Neuronal stem cell (in vitro differentiated cells): ENCODE measurements around the gene GPR89B.

Source experiments
- DNase-seq: peaks from one replicate; pipeline ENCODE4 v3.0.0-alpha.2; 2013; ENCODE audit warnings: low spot score
- H2AFZ ChIP-seq: one replicate; pipeline ENCODE4 v1.6.1; 2013; ENCODE audit warnings: mild to moderate bottlenecking, low read length, inconsistent platforms
- H2AK5ac ChIP-seq: 2 replicates; pipeline ENCODE4 v1.6.1; 2013; ENCODE audit warnings: low read depth, mild to moderate bottlenecking, inconsistent platforms, low read length, moderate library complexity, mixed read lengths
- H2BK120ac ChIP-seq: 2 replicates; pipeline ENCODE4 v1.6.1; 2013; ENCODE audit warnings: low read depth, mild to moderate bottlenecking, inconsistent platforms, low read length, moderate library complexity, mixed read lengths
- H2BK12ac ChIP-seq: one replicate; pipeline ENCODE4 v1.6.1; 2013; ENCODE audit warnings: low read length, inconsistent platforms
- H2BK15ac ChIP-seq: 2 replicates; pipeline ENCODE4 v1.6.1; 2013; ENCODE audit warnings: mild to moderate bottlenecking, low read length, inconsistent platforms, mixed read lengths
- H2BK5ac ChIP-seq: one replicate; pipeline ENCODE4 v1.6.1; 2013; ENCODE audit warnings: inconsistent platforms, mild to moderate bottlenecking, low read length, moderate library complexity
- H3K14ac ChIP-seq: one replicate; pipeline ENCODE4 v1.6.1; 2013; ENCODE audit warnings: low read length, inconsistent platforms
- H3K18ac ChIP-seq: 2 replicates; pipeline ENCODE4 v1.6.1; 2013; ENCODE audit warnings: low read length, inconsistent platforms
- H3K23ac ChIP-seq: 2 replicates; pipeline ENCODE4 v1.6.1; 2013; ENCODE audit warnings: low read depth, mild to moderate bottlenecking, mixed read lengths, low read length, inconsistent platforms; ENCODE audit not compliant: poor library complexity
- H3K27ac ChIP-seq: replicated peaks from 3 replicates; pipeline ENCODE4 v1.5.1; 2013; ENCODE audit warnings: low read length, inconsistent platforms
- H3K27me3 ChIP-seq, 3 experiments: 2 replicates each; pipeline ENCODE4 v1.6.1; 2013; ENCODE audit warnings: low read length in 3 of 3, mild to moderate bottlenecking in 2 of 3, inconsistent platforms in 1 of 3, low read depth in 1 of 3, mixed read lengths in 1 of 3, moderate library complexity in 1 of 3; ENCODE audit not compliant: control insufficient read depth in 3 of 3, insufficient read depth in 3 of 3
- H3K36me3 ChIP-seq, 2 donors: replicated peaks in 1 of 2; 2 replicates each; pipeline ENCODE4 v1.6.1; 2013; ENCODE audit warnings: low read length in 2 of 2; ENCODE audit not compliant: control insufficient read depth in 2 of 2, insufficient read depth in 2 of 2
- H3K4ac ChIP-seq: 2 replicates; pipeline ENCODE4 v1.6.1; 2013; ENCODE audit warnings: inconsistent platforms, mild to moderate bottlenecking, low read length, moderate library complexity
- H3K4me1 ChIP-seq, 2 donors: 1 replicate in 1 of 2; 2 replicates in 1 of 2; pipeline ENCODE4 v1.6.1; 2013; ENCODE audit warnings: low read length in 2 of 2, low read depth in 1 of 2; ENCODE audit not compliant: control insufficient read depth in 2 of 2, insufficient read depth in 1 of 2
- H3K4me2 ChIP-seq: one replicate; pipeline ENCODE4 v1.6.1; 2013; ENCODE audit warnings: mild to moderate bottlenecking, low read length, inconsistent platforms; ENCODE audit not compliant: insufficient read depth, poor library complexity, severe bottlenecking
- H3K4me3 ChIP-seq, 2 donors: 2 replicates each; pipeline ENCODE4 v1.5.1; 2013; ENCODE audit warnings: low read length in 2 of 2, mild to moderate bottlenecking in 2 of 2, inconsistent platforms in 1 of 2, moderate library complexity in 1 of 2
- H3K79me1 ChIP-seq: one replicate; pipeline ENCODE4 v1.6.1; 2013; ENCODE audit warnings: low read depth, mild to moderate bottlenecking, inconsistent platforms, low read length, moderate library complexity
- H3K9ac ChIP-seq: one replicate; pipeline ENCODE4 v1.6.1; 2013; ENCODE audit warnings: mild to moderate bottlenecking, low read depth, low read length, inconsistent platforms; ENCODE audit not compliant: poor library complexity
- H3K9me3 ChIP-seq, 2 donors: replicated peaks in 1 of 2; 2 replicates each; pipeline versions ENCODE3 to v1.6.1; 2013; ENCODE audit warnings: low read length in 2 of 2, mild to moderate bottlenecking in 2 of 2, inconsistent platforms in 1 of 2, low read depth in 1 of 2, mixed read lengths in 1 of 2, moderate library complexity in 1 of 2; ENCODE audit not compliant: control insufficient read depth in 2 of 2, insufficient read depth in 1 of 2
- H4K8ac ChIP-seq: one replicate; pipeline ENCODE4 v1.6.1; 2013; ENCODE audit warnings: low read depth, mild to moderate bottlenecking, inconsistent platforms, low read length, moderate library complexity
- H4K91ac ChIP-seq: one replicate; pipeline ENCODE4 v1.6.1; 2013; ENCODE audit warnings: low read length, low read depth, mild to moderate bottlenecking, inconsistent platforms; ENCODE audit not compliant: poor library complexity
- WGBS, 2 donors: extraction: QIAGEN DNeasy Blood & Tissue Kit; methylation state at CpG; one replicate each; pipeline ENCODE4 v1.1.7; 2013; ENCODE audit warnings: missing lambda C conversion rate in 2 of 2, mixed read lengths in 1 of 2; ENCODE audit not compliant: insufficient read length in 2 of 2, insufficient replicate concordance in 1 of 2; ENCODE audit errors: extremely low coverage in 2 of 2; 5-methylcytosine and 5-hydroxymethylcytosine counted together

The GPR89B gene

GRCh38 chr1:147897029-147897752, 31.0 kb upstream of the GPR89B start:
- Histone ChIP-seq H3K18ac (peak overlapping the region; percentile 33), H2AFZ (no peak overlapping the region), H3K27ac (peak overlapping the region; percentile 27), H2AK5ac (no peak overlapping the region), H3K79me1 (no peaks in the 10 kb centered on the region), H3K9ac (no peak overlapping the region), H2BK15ac (no peak overlapping the region), H3K4ac (no peak overlapping the region), H3K9me3 (no peaks in the 10 kb centered on the region), H2BK12ac (peak overlapping the region; percentile 14), H4K91ac (no peak overlapping the region), H3K4me2 (no peak overlapping the region), H3K23ac (no peak overlapping the region), H3K14ac (no peak overlapping the region), H4K8ac (no peak overlapping the region), H3K4me1 (peaks cover 15 to 17% of the 10 kb centered on the region in 2 donors), H3K4me3 (no peak overlapping the region), H2BK120ac (no peak overlapping the region), H3K36me3 (no peaks in the 10 kb centered on the region), H3K27me3 (peaks cover 0 to 11% (median 3%) of the 10 kb centered on the region in 3 experiments), H2BK5ac (no peak overlapping the region)
- no CpG with 5 or more reads among the region's 8 CpGs for WGBS, 2 donors
- DNase-seq: peak; percentile 65

- Histone ChIP-seq H4K91ac (no peak overlapping the region), H3K27me3 (peaks cover 0 to 15% (median 3%) of the 10 kb centered on the region in 3 experiments), H3K36me3 (no peaks in the 10 kb centered on the region), H3K14ac (no peak overlapping the region), H3K4me2 (no peak overlapping the region), H2BK120ac (no peak overlapping the region), H3K23ac (no peak overlapping the region), H2BK15ac (no peak overlapping the region), H3K4me3 (no peak overlapping the region), H3K9ac (no peak overlapping the region), H3K4me1 (peaks cover 15 to 18% of the 10 kb centered on the region in 2 donors), H3K27ac (no peak overlapping the region), H3K4ac (no peak overlapping the region), H4K8ac (no peak overlapping the region), H3K79me1 (no peaks in the 10 kb centered on the region), H2BK5ac (no peak overlapping the region), H2AFZ (no peak overlapping the region), H3K9me3 (no peaks in the 10 kb centered on the region), H2BK12ac (no peak overlapping the region), H3K18ac (no peak overlapping the region), H2AK5ac (no peak overlapping the region)
- no peak for DNase-seq
- WGBS, 2 donors: no CpG with 5 or more reads among the region's 4 CpGs
Observed at GRCh38 chr1:147897789-147898188, 30.4 kb upstream of the GPR89B start.

- Histone ChIP-seq H3K4me1 (peaks cover 5 to 12% of the 10 kb centered on the region in 2 donors), H2BK15ac (no peak within 1 kb of the TSS), H3K27me3 (peaks cover 0 to 19% (median 3%) of the 10 kb centered on the region in 3 experiments), H3K9me3 (no peaks in the 10 kb centered on the region), H2BK5ac (no peak within 1 kb of the TSS), H3K4me3 (no peak within 1 kb of the TSS), H3K4me2 (no peak within 1 kb of the TSS), H4K91ac (no peak within 1 kb of the TSS), H2BK120ac (no peak within 1 kb of the TSS), H3K4ac (no peak within 1 kb of the TSS), H3K14ac (no peak within 1 kb of the TSS), H3K9ac (no peak within 1 kb of the TSS), H2BK12ac (no peak within 1 kb of the TSS), H3K27ac (no peak within 1 kb of the TSS), H2AK5ac (no peak within 1 kb of the TSS), H3K23ac (no peak within 1 kb of the TSS), H3K79me1 (no peaks in the 10 kb centered on the region), H4K8ac (no peak within 1 kb of the TSS), H2AFZ (no peak within 1 kb of the TSS), H3K36me3 (no peaks in the 10 kb centered on the region), H3K18ac (no peak within 1 kb of the TSS)
- DNase-seq: no peak
- WGBS, 2 donors: no CpG with 5 or more reads among the region's 7 CpGs
Observed at GRCh38 chr1:147902253-147902845, 25.9 kb upstream of the GPR89B start, which contains the start of gene GJA8. GJA8 (plus strand) TSS chr1:147902795; CDS start chr1:147907956, 5,161 bp downstream.

- Histone ChIP-seq H3K79me1 (no peaks in the 10 kb centered on the region), H2BK12ac (no peak overlapping the region), H3K23ac (no peak overlapping the region), H4K91ac (no peak overlapping the region), H2BK5ac (no peak overlapping the region), H2BK15ac (no peak overlapping the region), H3K4me1 (peaks cover 0 to 4% of the 10 kb centered on the region in 2 donors), H3K18ac (no peak overlapping the region), H3K9me3 (no peaks in the 10 kb centered on the region), H3K4me3 (no peak overlapping the region), H3K4me2 (no peak overlapping the region), H3K9ac (no peak overlapping the region), H2AFZ (no peak overlapping the region), H3K14ac (no peak overlapping the region), H3K27me3 (peaks cover 0 to 25% (median 0%) of the 10 kb centered on the region in 3 experiments), H2BK120ac (no peak overlapping the region), H3K27ac (no peak overlapping the region), H3K36me3 (no peaks in the 10 kb centered on the region), H3K4ac (no peak overlapping the region), H2AK5ac (no peak overlapping the region), H4K8ac (no peak overlapping the region)
- no CpG with 5 or more reads among the region's 3 CpGs for WGBS, 2 donors
- no peak for DNase-seq
Observed at GRCh38 chr1:147904726-147905125, 23.5 kb upstream of the GPR89B start.
